Measurements from ENCODE around the gene TSGA10IP. TPM values are rescaled to one million over a fixed set of nuclear protein-coding genes. Genes with fewer than 3 reads are reported as not detected.

TSGA10IP gene
- total RNA-seq (ENCODE audit: low replicate concordance) = not detected in 2 replicates

GRCh38 chr11:65945430-65945911 is at the start of gene TSGA10IP:
TSGA10IP (plus strand) TSS chr11:65945480; CDS start chr11:65945676, 196 bp downstream.

GRCh38 chr11:65900125-65900898 is 45.0 kb upstream of the TSGA10IP start, which contains the start of gene FOSL1:
FOSL1 (minus strand) TSS chr11:65900388; CDS start chr11:65900339, 49 bp downstream.

GRCh38 chr11:65918211-65919140 is 26.8 kb upstream of the TSGA10IP start, which contains the start of gene C11orf68:
C11orf68 (minus strand) TSS chr11:65919062; CDS start chr11:65919031, 31 bp downstream.

GRCh38 chr11:65919141-65919572 is 26.1 kb upstream of the TSGA10IP start, which contains the start of gene DRAP1:
DRAP1 (plus strand) TSS chr11:65919426; CDS start chr11:65919502, 76 bp downstream.

GRCh38 chr11:65961267-65962140 is 16.2 kb downstream of the TSGA10IP start, which contains the start of gene SART1:
SART1 (plus strand) TSS chr11:65961734; CDS start chr11:65961781, 47 bp downstream.

GRCh38 chr11:66001942-66002647 is 56.8 kb downstream of the TSGA10IP start, which contains the start of the genes BANF1 and EIF1AD:
BANF1 (plus strand) TSS chr11:66002503; CDS start chr11:66003251, 748 bp downstream.
EIF1AD (minus strand) TSS chr11:66002157; CDS start chr11:66000389, 1,768 bp downstream.

Other genes starting within 250 kb of the TSGA10IP start
- gene KAT5, start 233.2 kb upstream of the TSGA10IP start, total RNA-seq (ENCODE audit: low replicate concordance) = 42.8 and 57.1 TPM in 2 replicates
- 37.2 and 40.5 TPM in 2 replicates for gene RNASEH2C, start 224.7 kb upstream of the TSGA10IP start, total RNA-seq (ENCODE audit: low replicate concordance)
- gene AP5B1, start 164.5 kb upstream of the TSGA10IP start, total RNA-seq (ENCODE audit: low replicate concordance) = 1.9 and 4.4 TPM in 2 replicates
- gene OVOL1, start 158.4 kb upstream of the TSGA10IP start, total RNA-seq (ENCODE audit: low replicate concordance) = not detected in 2 replicates
- gene SNX32, start 111.5 kb upstream of the TSGA10IP start, total RNA-seq (ENCODE audit: low replicate concordance) = 1.1 and 4.3 TPM in 2 replicates
- 1,218 and 1,682 TPM in 2 replicates for gene CFL1, start 87.3 kb upstream of the TSGA10IP start, total RNA-seq (ENCODE audit: low replicate concordance)
- 24.6 and 40.7 TPM in 2 replicates for gene MUS81, start 85.0 kb upstream of the TSGA10IP start, total RNA-seq (ENCODE audit: low replicate concordance)
- 81.4 and 103 TPM in 2 replicates for gene EFEMP2, start 72.7 kb upstream of the TSGA10IP start, total RNA-seq (ENCODE audit: low replicate concordance)
- gene CTSW, start 65.6 kb upstream of the TSGA10IP start, total RNA-seq (ENCODE audit: low replicate concordance) = not detected in 2 replicates
- 206 and 226 TPM in 2 replicates for gene FIBP, start 57.0 kb upstream of the TSGA10IP start, total RNA-seq (ENCODE audit: low replicate concordance)
- gene CCDC85B, start 54.8 kb upstream of the TSGA10IP start, total RNA-seq (ENCODE audit: low replicate concordance) = 28.1 and 51.0 TPM in 2 replicates
- 0.94 and 5.3 TPM in 2 replicates for gene FOSL1, start 45.1 kb upstream of the TSGA10IP start, total RNA-seq (ENCODE audit: low replicate concordance)
- gene C11orf68, start 26.4 kb upstream of the TSGA10IP start, total RNA-seq (ENCODE audit: low replicate concordance) = 14.7 and 15.8 TPM in 2 replicates
- 156 and 329 TPM in 2 replicates for gene DRAP1, start 26.1 kb upstream of the TSGA10IP start, total RNA-seq (ENCODE audit: low replicate concordance)
- gene SART1, start 16.3 kb downstream of the TSGA10IP start, total RNA-seq (ENCODE audit: low replicate concordance) = 59.2 and 75.6 TPM in 2 replicates
- 30.3 and 32.8 TPM in 2 replicates for gene EIF1AD, start 56.7 kb downstream of the TSGA10IP start, total RNA-seq (ENCODE audit: low replicate concordance)
- gene BANF1, start 57.0 kb downstream of the TSGA10IP start, total RNA-seq (ENCODE audit: low replicate concordance) = 9.2 and 26.8 TPM in 2 replicates
- 2.3 and 2.8 TPM in 2 replicates for gene CST6, start 66.5 kb downstream of the TSGA10IP start, total RNA-seq (ENCODE audit: low replicate concordance)
- gene CATSPER1, start 81.0 kb downstream of the TSGA10IP start, total RNA-seq (ENCODE audit: low replicate concordance) = 0.68 TPM in 1 of 2 replicates, not detected in the other
- 0.38 TPM in 1 of 2 replicates, not detected in the other for gene GAL3ST3, start 103.7 kb downstream of the TSGA10IP start, total RNA-seq (ENCODE audit: low replicate concordance)
- gene SF3B2, start 106.9 kb downstream of the TSGA10IP start, total RNA-seq (ENCODE audit: low replicate concordance) = 71.4 and 114 TPM in 2 replicates
- gene PACS1, start 124.8 kb downstream of the TSGA10IP start, total RNA-seq (ENCODE audit: low replicate concordance) = 53.6 and 59.8 TPM in 2 replicates